HepG2 (cell line): ENCODE results near the gene GSTK1. TPM values are rescaled to one million over a fixed set of nuclear protein-coding genes. Genes with fewer than 3 reads are reported as not detected.

ENCODE experiments used
- ARID3A ChIP-seq: IDR thresholded peaks from 2 replicates; pipeline ENCODE4 v1.6.1; 2012; ENCODE audit warnings: low read depth, low read length, improper control_type of control experiment
- ELF3 ChIP-seq: IDR thresholded peaks from 2 replicates; pipeline ENCODE4 v1.6.1; 2016; ENCODE audit warnings: missing genetic modification reagents, missing compliant biosample characterization
- JDP2 ChIP-seq: sonication (generic); formaldehyde crosslinking; IDR thresholded peaks from 2 replicates; pipeline ENCODE4 v1.8.1; 2022; ENCODE audit warnings: missing genetic modification reagents, borderline replicate concordance
- JUNB ChIP-seq: sonication (generic); formaldehyde crosslinking; IDR thresholded peaks from 2 replicates; pipeline ENCODE4 v1.8.0; 2022; ENCODE audit warnings: missing genetic modification reagents, mild to moderate bottlenecking, borderline replicate concordance
- MED13 ChIP-seq: sonication (generic); formaldehyde crosslinking; IDR thresholded peaks from 2 replicates; pipeline ENCODE4 v1.5.0; 2020; ENCODE audit warnings: missing genetic modification reagents
- RAD21 ChIP-seq: fragments of 450-650 bp; formaldehyde crosslinking; IDR thresholded peaks from 2 replicates; pipeline ENCODE4 v1.5.0; 2020; ENCODE audit warnings: mild to moderate bottlenecking
- RNF2 ChIP-seq: fragments of 450-650 bp; conservative IDR thresholded peaks from 2 replicates; pipeline ENCODE4 v1.6.1; 2016; ENCODE audit warnings: low read depth
- SP140L ChIP-seq: sonication (generic); formaldehyde crosslinking; IDR thresholded peaks from 2 replicates; pipeline ENCODE4 v1.4.0; 2020; ENCODE audit warnings: missing genetic modification reagents, borderline replicate concordance
- STAG1 ChIP-seq: sonication (generic); formaldehyde crosslinking; IDR thresholded peaks from 2 replicates; pipeline ENCODE4 v1.4.0; 2020; ENCODE audit warnings: missing genetic modification reagents
- ZBTB44 ChIP-seq: sonication (generic); formaldehyde crosslinking; IDR thresholded peaks from 2 replicates; pipeline ENCODE4 v1.4.0; 2020; ENCODE audit warnings: missing genetic modification reagents
- ZBTB7B ChIP-seq: sonication (generic); formaldehyde crosslinking; IDR thresholded peaks from 2 replicates; pipeline ENCODE4 v1.4.0; 2020; ENCODE audit warnings: missing genetic modification reagents
- ZNF790 ChIP-seq: sonication (generic); formaldehyde crosslinking; IDR thresholded peaks from 2 replicates; pipeline ENCODE4 v1.8.0; 2022; ENCODE audit warnings: missing genetic modification reagents, mild to moderate bottlenecking, borderline replicate concordance
- polyA plus RNA-seq, 8 experiments: library from polyadenylated mRNA; depleted of rRNA in 3 of 8; stranded (reverse) in 7 of 8; unstranded in 1 of 8; fragments of >200 nt; fragmentation: Illumina TruSeq in 4 of 8; extraction: Trizol in 4 of 8; gene quantifications; 2 replicates each; pipeline versions ENCODE4 v1.2.1 to v1.2.3, GENCODE V29; 2011 to 2016; ENCODE audit warnings: low read depth in 4 of 8, missing spikeins in 1 of 8, mixed read lengths in 1 of 8; ENCODE audit not compliant: insufficient read depth in 1 of 8
- total RNA-seq, 5 experiments: library from RNA; depleted of rRNA; stranded (reverse); fragments of >200 nt; fragmentation: Illumina TruSeq; extraction: Trizol; gene quantifications; 2 replicates each; pipeline ENCODE4 v1.2.3, GENCODE V29; 2016; ENCODE audit warnings: low read depth in 1 of 5
- TF ChIP-seq, protein P1 (sequence below): IDR thresholded peaks from 2 replicates; pipeline ENCODE4 v1.6.1; 2016; ENCODE audit warnings: mild to moderate bottlenecking
- TF ChIP-seq, protein P2 (sequence below): sonication (generic); formaldehyde crosslinking; IDR thresholded peaks from 2 replicates; pipeline ENCODE4 v1.9.0; 2021; ENCODE audit warnings: missing genetic modification reagents, mild to moderate bottlenecking, borderline replicate concordance
- TF ChIP-seq, protein P3 (sequence below): sonication (generic); formaldehyde crosslinking; IDR thresholded peaks from 2 replicates; pipeline ENCODE4 v1.4.0; 2020; ENCODE audit warnings: missing genetic modification reagents

GSTK1 gene
- total and polyA plus RNA-seq, 2 of the 13 experiments (the other 11 are each of a cell fraction or from before 2014, with no cell fraction given): 64.6 to 92.1 TPM

- TF ChIP-seq JUNB (CRISPR knock-in tag) (no peak), ZNF790 (CRISPR knock-in tag) (no peak), ZBTB44 (CRISPR knock-in tag) (no peak), ELF3 (CRISPR knock-in tag) (peak; percentile 46; the same call in 1 of the 2 replicates), MED13 (no peak), RAD21 (CRISPR knock-in tag) (peak; percentile 92), ZBTB7B (CRISPR knock-in tag) (no peak), ARID3A (0 out of 2 replicates have a peak, but pooled peaks have one; percentile 51), SP140L (CRISPR knock-in tag) (no peak), RNF2 (no peak), STAG1 (peak; percentile 97), JDP2 (CRISPR knock-in tag) (no peak)
- TF ChIP-seq, protein P1, sequence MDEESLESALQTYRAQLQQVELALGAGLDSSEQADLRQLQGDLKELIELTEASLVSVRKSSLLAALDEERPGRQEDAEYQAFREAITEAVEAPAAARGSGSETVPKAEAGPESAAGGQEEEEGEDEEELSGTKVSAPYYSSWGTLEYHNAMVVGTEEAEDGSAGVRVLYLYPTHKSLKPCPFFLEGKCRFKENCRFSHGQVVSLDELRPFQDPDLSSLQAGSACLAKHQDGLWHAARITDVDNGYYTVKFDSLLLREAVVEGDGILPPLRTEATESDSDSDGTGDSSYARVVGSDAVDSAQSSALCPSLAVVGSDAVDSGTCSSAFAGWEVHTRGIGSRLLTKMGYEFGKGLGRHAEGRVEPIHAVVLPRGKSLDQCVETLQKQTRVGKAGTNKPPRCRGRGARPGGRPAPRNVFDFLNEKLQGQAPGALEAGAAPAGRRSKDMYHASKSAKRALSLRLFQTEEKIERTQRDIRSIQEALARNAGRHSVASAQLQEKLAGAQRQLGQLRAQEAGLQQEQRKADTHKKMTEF: 0 out of 2 replicates have a peak, but pooled peaks have one; percentile 24
- TF ChIP-seq, protein P2, sequence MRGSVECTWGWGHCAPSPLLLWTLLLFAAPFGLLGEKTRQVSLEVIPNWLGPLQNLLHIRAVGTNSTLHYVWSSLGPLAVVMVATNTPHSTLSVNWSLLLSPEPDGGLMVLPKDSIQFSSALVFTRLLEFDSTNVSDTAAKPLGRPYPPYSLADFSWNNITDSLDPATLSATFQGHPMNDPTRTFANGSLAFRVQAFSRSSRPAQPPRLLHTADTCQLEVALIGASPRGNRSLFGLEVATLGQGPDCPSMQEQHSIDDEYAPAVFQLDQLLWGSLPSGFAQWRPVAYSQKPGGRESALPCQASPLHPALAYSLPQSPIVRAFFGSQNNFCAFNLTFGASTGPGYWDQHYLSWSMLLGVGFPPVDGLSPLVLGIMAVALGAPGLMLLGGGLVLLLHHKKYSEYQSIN (CRISPR knock-in tag): no peak
- TF ChIP-seq, protein P3, sequence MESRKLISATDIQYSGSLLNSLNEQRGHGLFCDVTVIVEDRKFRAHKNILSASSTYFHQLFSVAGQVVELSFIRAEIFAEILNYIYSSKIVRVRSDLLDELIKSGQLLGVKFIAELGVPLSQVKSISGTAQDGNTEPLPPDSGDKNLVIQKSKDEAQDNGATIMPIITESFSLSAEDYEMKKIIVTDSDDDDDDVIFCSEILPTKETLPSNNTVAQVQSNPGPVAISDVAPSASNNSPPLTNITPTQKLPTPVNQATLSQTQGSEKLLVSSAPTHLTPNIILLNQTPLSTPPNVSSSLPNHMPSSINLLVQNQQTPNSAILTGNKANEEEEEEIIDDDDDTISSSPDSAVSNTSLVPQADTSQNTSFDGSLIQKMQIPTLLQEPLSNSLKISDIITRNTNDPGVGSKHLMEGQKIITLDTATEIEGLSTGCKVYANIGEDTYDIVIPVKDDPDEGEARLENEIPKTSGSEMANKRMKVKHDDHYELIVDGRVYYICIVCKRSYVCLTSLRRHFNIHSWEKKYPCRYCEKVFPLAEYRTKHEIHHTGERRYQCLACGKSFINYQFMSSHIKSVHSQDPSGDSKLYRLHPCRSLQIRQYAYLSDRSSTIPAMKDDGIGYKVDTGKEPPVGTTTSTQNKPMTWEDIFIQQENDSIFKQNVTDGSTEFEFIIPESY (CRISPR knock-in tag): no peak
Observed at GRCh38 chr7:143214789-143215679, 48.2 kb upstream of the GSTK1 start (continued).
